Right atrium auricular region (tissue), 2 donors: ENCODE results near the gene PRKCZ. TPM values are rescaled to one million over a fixed set of nuclear protein-coding genes. Genes with fewer than 3 reads are reported as not detected.
"Not testable (repeated sequence)": the region's sequence is repeated elsewhere in the genome, so short reads cannot be mapped to it uniquely, and the experiment has no call there.

Experiments
- DNase-seq: peaks from one replicate; pipeline ENCODE4 v3.0.0-alpha.2; 2019; ENCODE audit warnings: low spot score
- H3K27ac ChIP-seq, 2 donors: fragments of 200-600 bp; sonication (generic); 1 replicate in 1 of 2; 2 replicates in 1 of 2; pipeline ENCODE4 v1.5.1; 2016 to 2019
- H3K27me3 ChIP-seq, 2 donors: fragments of 200-600 bp; sonication (generic); one replicate each; pipeline versions ENCODE4 v1.5.1 to v1.6.0; 2017 to 2019
- H3K36me3 ChIP-seq: fragments of 200-600 bp; sonication (generic); one replicate; pipeline ENCODE4 v1.5.1; 2016
- H3K4me1 ChIP-seq, 2 donors: fragments of 200-600 bp; sonication (generic); one replicate each; pipeline versions ENCODE4 v1.5.1 to v1.6.0; 2017 to 2019
- H3K4me3 ChIP-seq, 2 donors: fragments of 200-600 bp; sonication (generic); 1 replicate in 1 of 2; 2 replicates in 1 of 2; pipeline ENCODE4 v1.5.1; 2017 to 2019; ENCODE audit warnings: mild to moderate bottlenecking in 1 of 2, moderate library complexity in 1 of 2
- H3K9me3 ChIP-seq, 2 donors: fragments of 200-600 bp; sonication (generic); one replicate each; pipeline ENCODE4 v1.5.1; 2019
- total RNA-seq, 2 donors: library from RNA; depleted of rRNA; stranded (reverse); fragments of >200 nt; gene quantifications; one replicate each; pipeline ENCODE4 v1.1.0, GENCODE V29; 2016
- TF ChIP-seq, protein P1 (sequence below), 2 donors: fragments of 200-600 bp; sonication (generic); IDR thresholded peaks; one replicate each; pipeline ENCODE4 v1.5.1; 2019; ENCODE audit warnings: antibody characterized with exemption in 2 of 2

The PRKCZ gene
- total RNA-seq, 2 donors from 2014 or later, result 15.3 to 16.4 TPM

DNA sequence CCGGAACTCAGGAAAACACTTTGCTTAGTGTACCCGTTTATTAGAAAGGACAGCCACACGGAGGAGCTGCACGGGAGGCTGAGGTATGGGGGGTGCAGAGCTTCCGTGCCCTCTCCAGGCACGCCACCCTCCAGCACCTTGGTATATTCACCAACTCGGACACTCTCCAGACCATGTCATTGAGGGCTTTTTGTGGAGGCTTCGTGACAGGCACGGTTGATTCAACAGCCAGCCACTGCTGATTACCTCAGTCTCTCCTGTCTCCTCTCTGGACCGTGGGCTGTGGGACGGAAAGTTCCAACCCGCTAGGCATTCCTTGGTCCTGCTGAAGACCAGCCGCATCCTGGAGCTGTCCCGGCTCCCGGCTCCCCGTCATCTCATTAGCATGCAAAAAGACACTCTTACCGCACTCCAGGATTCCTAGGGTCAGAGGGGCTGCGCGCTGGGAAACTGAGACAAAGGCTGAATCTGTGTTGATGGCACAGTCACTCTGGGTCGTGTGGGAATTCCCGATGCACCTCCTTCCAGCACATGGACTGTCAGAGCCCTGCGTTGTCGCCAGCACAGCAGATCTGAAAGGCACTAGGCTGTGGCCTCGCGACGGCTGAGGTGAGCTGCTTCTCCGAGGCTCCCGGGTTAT, 65.6 kb downstream of the PRKCZ start:
- DNase-seq, result no peak
- TF ChIP-seq, protein P1, sequence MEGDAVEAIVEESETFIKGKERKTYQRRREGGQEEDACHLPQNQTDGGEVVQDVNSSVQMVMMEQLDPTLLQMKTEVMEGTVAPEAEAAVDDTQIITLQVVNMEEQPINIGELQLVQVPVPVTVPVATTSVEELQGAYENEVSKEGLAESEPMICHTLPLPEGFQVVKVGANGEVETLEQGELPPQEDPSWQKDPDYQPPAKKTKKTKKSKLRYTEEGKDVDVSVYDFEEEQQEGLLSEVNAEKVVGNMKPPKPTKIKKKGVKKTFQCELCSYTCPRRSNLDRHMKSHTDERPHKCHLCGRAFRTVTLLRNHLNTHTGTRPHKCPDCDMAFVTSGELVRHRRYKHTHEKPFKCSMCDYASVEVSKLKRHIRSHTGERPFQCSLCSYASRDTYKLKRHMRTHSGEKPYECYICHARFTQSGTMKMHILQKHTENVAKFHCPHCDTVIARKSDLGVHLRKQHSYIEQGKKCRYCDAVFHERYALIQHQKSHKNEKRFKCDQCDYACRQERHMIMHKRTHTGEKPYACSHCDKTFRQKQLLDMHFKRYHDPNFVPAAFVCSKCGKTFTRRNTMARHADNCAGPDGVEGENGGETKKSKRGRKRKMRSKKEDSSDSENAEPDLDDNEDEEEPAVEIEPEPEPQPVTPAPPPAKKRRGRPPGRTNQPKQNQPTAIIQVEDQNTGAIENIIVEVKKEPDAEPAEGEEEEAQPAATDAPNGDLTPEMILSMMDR (IDR thresholded peaks at IDR 0.05), result no peak
- Histone ChIP-seq H3K4me3 (no peak overlapping the region), H3K27ac (no peak overlapping the region), H3K27me3 (no peaks in the 10 kb centered on the region), H3K9me3 (no peaks in the 10 kb centered on the region), H3K36me3 (no peaks in the 10 kb centered on the region), H3K4me1 (no peaks in the 10 kb centered on the region)

DNA sequence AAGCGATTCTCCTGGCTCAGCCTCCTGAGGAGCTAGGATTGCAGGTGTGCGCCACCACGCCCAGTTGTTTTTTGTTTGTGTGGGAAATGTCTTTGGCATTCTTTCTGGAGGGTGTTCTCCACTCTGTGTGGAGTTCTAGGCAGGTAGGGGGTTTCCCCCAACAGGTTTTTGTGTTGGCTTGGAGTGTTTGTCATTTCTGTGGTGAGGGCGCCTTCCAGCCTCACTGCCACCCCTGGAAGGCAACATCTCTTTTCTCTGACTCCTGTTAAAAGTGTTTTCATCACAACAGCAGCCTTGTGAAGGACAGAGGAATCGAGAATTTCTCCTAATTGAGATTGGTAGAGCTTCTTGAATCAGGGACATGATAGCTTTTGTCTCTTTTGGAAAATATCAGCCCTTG, 69.7 kb downstream of the PRKCZ start:
- TF ChIP-seq, protein P1 (IDR thresholded peaks at IDR 0.05), result no peak
- no peak for DNase-seq

DNA sequence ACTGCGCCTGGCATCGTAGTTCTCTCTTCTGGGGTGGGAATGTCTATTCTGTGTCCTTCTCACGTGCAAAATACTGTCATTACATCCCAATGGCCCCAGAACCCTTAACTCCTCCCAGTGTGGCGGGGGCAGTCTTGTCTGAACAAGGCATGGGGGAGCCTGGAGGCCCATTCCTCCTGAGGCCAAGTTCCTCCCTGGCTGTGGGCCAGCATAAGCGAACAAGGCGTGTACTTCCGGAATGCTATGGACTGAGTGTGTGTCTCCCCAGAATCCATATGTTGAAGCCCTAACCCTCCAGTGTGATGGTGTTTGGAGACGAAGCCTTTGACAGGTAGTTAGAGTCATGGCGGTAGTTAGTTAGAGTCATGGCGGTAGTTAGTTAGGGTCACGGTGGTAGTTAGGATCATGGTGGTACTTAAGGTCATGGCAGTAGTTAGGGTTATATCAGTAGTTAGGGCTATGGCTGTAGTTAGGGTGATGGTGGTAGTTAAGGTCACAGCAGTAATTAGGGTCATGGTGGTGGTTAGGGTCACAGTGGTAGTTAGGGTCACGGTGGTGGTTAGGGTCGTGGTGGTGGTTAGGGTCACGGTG, 71.0 kb downstream of the PRKCZ start:
- no peak overlapping the region for H3K4me3 ChIP-seq
- H3K27me3 ChIP-seq, result no peaks in the 10 kb centered on the region
- no peak overlapping the region for H3K27ac ChIP-seq
- TF ChIP-seq, protein P1 (IDR thresholded peaks at IDR 0.05), result no peak
- H3K36me3 ChIP-seq, result no peaks in the 10 kb centered on the region
- H3K4me1 ChIP-seq, result no peaks in the 10 kb centered on the region
- no peak for DNase-seq
- no peaks in the 10 kb centered on the region for H3K9me3 ChIP-seq

More for the DNA sequence above, 69.7 kb downstream of the PRKCZ start:
- Histone ChIP-seq H3K9me3 (no peaks in the 10 kb centered on the region), H3K27ac (no peak overlapping the region), H3K36me3 (no peaks in the 10 kb centered on the region), H3K4me3 (no peak overlapping the region), H3K27me3 (no peaks in the 10 kb centered on the region), H3K4me1 (no peaks in the 10 kb centered on the region)

DNA sequence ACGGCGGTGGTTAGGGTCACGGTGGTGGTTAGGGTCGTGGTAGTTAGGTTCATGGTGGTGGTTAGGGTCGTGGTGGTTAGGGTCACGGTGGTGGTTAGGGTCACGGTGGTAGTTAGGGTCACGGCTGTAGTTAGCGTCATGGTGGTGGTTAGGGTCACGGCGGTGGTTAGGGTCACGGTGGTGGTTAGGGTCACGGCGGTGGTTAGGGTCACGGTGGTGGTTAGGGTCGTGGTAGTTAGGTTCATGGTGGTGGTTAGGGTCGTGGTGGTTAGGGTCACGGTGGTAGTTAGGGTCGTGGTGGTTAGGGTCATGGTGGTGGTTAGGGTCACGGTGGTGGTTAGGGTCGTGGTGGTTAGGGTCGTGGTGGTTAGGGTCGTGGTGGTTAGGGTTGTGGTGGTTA, 71.6 kb downstream of the PRKCZ start:
- H3K36me3 ChIP-seq, H3K27me3 ChIP-seq, H3K4me1 ChIP-seq, DNase-seq, H3K4me3 ChIP-seq, H3K27ac ChIP-seq, H3K9me3 ChIP-seq: not testable (repeated sequence)

DNA sequence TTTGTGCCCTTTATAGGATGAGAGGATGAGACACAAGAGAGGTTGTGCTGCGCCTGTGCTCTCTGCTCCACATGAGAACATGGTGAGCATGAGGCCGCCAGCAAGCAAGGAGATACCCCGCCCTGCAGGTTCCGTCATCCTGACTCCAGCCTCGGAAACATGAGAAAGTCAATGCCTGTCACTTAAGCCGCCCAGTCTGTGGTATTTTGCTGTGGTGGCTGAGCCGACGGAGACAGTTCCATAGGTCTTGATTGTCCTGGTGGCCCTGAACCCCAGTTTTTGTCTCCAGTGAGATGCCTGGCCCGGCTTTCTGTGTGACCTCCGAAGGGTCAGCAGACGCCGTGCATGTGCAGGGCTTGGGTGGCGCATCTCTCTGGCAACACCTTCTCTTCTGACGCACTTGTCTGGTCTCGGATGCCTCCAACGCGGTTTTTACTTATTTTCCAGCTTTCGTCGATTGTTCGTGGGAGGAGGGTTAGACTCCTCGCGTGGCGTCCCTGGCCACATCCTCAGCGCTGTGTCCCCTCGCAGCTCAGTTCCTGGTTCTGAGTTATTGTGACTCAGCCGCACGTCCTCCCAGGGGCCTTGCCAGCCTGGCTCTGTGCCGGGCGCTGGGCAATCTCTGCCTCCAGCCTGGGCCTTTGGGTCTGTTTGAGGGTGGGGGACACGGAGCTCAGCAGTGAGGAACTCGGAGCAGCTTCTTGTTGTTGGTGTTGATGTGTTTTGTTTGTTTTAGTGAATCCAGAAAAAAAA, 74.4 kb downstream of the PRKCZ start:
- DNase-seq, result no peak
- H3K27me3 ChIP-seq, result no peaks in the 10 kb centered on the region
- H3K9me3 ChIP-seq, result no peaks in the 10 kb centered on the region
- H3K4me1 ChIP-seq, result peaks cover 0 to 20% of the 10 kb centered on the region in 2 donors
- no peak overlapping the region for H3K27ac ChIP-seq
- TF ChIP-seq, protein P1 (IDR thresholded peaks at IDR 0.05), result no peak
- no peaks in the 10 kb centered on the region for H3K36me3 ChIP-seq
- no peak overlapping the region for H3K4me3 ChIP-seq
